ENCODE measurements around the gene KCNJ16.
"Not testable (repeated sequence)": the region's sequence is repeated elsewhere in the genome, so short reads cannot be mapped to it uniquely, and the experiment has no call there.

KCNJ16 gene

GRCh38 chr17:70037498-70037897 is 37.5 kb upstream of the KCNJ16 start:
- H3K27ac ChIP-seq: no peak overlapping the region
- TF ChIP-seq CTCF (IDR thresholded peaks at IDR 0.05) (no peak), ZFX (IDR thresholded peaks at IDR 0.05; ENCODE audit: borderline replicate concordance) (no peak)

- TF ChIP-seq CTCF (IDR thresholded peaks at IDR 0.05) (no peak), ZFX (IDR thresholded peaks at IDR 0.05; ENCODE audit: borderline replicate concordance) (no peak)
- H3K27ac ChIP-seq: no peak overlapping the region
Measured at GRCh38 chr17:70040336-70040735, 34.7 kb upstream of the KCNJ16 start.

- TF ChIP-seq ZFX (IDR thresholded peaks at IDR 0.05; ENCODE audit: borderline replicate concordance) (no peak), CTCF (IDR thresholded peaks at IDR 0.05) (no peak)
- no peak overlapping the region for H3K27ac ChIP-seq
Measured at GRCh38 chr17:70041061-70041460, 34.0 kb upstream of the KCNJ16 start.

GRCh38 chr17:70041540-70041939 is 33.5 kb upstream of the KCNJ16 start:
- no peak overlapping the region for H3K27ac ChIP-seq
- TF ChIP-seq CTCF (IDR thresholded peaks at IDR 0.05) (no peak), ZFX (IDR thresholded peaks at IDR 0.05; ENCODE audit: borderline replicate concordance) (no peak)

- not testable (repeated sequence) for H3K27ac ChIP-seq
Measured at GRCh38 chr17:70045780-70046179, 29.2 kb upstream of the KCNJ16 start.

GRCh38 chr17:70047619-70048419 is 27.2 kb upstream of the KCNJ16 start:
- TF ChIP-seq ZFX (IDR thresholded peaks at IDR 0.05; ENCODE audit: borderline replicate concordance) (no peak), CTCF (IDR thresholded peaks at IDR 0.05) (no peak)
- H3K27ac ChIP-seq: no peak overlapping the region

- H3K27ac ChIP-seq: no peak overlapping the region
- TF ChIP-seq CTCF (IDR thresholded peaks at IDR 0.05) (no peak), ZFX (IDR thresholded peaks at IDR 0.05; ENCODE audit: borderline replicate concordance) (no peak)
Measured at GRCh38 chr17:70049801-70050591, 25.0 kb upstream of the KCNJ16 start.

Measured in 22Rv1 (cell line).